Keratinocyte (primary cell): ENCODE measurements around the gene TAF4.

Experiments
- EZH2 ChIP-seq: IDR thresholded peaks from one replicate; pipeline ENCODE4 v1.6.1; 2012; ENCODE audit warnings: inconsistent platforms, mild to moderate bottlenecking, low read length, moderate library complexity
- TF ChIP-seq, protein P1 (sequence below), 3 experiments: IDR thresholded peaks in 1 of 3; conservative IDR thresholded peaks in 1 of 3; optimal IDR thresholded peaks in 1 of 3; 2 replicates in 2 of 3; 3 replicates in 1 of 3; pipeline versions ENCODE3 to v1.5.1; 2011; ENCODE audit warnings: low read length in 3 of 3, mild to moderate bottlenecking in 3 of 3, moderate library complexity in 2 of 3, control low read depth in 1 of 3, inconsistent platforms in 1 of 3; ENCODE audit not compliant: insufficient read depth in 2 of 3; ENCODE audit errors: extremely low read depth in 1 of 3

DNA sequence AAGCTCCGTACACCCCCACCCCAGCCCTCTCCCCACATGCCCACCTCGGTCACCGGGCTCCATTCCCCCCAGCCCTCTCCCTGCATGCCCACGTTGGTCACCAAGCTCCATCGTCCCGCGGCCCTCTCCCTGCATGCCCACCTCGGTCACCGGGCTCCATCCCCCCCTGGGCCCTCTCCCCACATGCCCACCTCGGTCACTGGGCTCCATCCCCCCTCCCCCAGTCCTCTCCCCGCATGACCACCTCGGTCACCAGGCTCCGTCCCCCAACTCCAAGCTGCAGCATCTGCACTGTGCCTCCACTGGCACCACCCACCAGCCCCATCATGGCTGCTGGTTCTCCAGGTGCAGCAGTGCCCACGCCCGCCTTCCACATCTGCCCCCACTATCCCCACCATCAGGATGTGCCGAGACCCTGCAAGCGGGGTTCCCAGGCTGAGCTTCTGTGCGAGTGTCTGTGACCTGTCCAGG, 16.8 kb downstream of the TAF4 start:
- TF ChIP-seq, protein P1, sequence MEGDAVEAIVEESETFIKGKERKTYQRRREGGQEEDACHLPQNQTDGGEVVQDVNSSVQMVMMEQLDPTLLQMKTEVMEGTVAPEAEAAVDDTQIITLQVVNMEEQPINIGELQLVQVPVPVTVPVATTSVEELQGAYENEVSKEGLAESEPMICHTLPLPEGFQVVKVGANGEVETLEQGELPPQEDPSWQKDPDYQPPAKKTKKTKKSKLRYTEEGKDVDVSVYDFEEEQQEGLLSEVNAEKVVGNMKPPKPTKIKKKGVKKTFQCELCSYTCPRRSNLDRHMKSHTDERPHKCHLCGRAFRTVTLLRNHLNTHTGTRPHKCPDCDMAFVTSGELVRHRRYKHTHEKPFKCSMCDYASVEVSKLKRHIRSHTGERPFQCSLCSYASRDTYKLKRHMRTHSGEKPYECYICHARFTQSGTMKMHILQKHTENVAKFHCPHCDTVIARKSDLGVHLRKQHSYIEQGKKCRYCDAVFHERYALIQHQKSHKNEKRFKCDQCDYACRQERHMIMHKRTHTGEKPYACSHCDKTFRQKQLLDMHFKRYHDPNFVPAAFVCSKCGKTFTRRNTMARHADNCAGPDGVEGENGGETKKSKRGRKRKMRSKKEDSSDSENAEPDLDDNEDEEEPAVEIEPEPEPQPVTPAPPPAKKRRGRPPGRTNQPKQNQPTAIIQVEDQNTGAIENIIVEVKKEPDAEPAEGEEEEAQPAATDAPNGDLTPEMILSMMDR (optimal IDR thresholded peaks at IDR 0.05 in 1 of 3, IDR thresholded peaks at IDR 0.05 in 1 of 3, conservative IDR thresholded peaks at IDR 0.05 in 1 of 3; ENCODE audit: extremely low read depth in 1 of 3, insufficient read depth in 2 of 3, low read length in 3 of 3) = no peak
- no peak for TF ChIP-seq EZH2
